Measurements from ENCODE around the gene SLC17A7. TPM values are rescaled to one million over a fixed set of nuclear protein-coding genes. Genes with fewer than 3 reads are reported as not detected.

Gene SLC17A7
- total and polyA plus RNA-seq, 2 of the 8 experiments (the other 6 are each of a cell fraction or from before 2014, with no cell fraction given): 2.7 to 3.0 TPM

DNA sequence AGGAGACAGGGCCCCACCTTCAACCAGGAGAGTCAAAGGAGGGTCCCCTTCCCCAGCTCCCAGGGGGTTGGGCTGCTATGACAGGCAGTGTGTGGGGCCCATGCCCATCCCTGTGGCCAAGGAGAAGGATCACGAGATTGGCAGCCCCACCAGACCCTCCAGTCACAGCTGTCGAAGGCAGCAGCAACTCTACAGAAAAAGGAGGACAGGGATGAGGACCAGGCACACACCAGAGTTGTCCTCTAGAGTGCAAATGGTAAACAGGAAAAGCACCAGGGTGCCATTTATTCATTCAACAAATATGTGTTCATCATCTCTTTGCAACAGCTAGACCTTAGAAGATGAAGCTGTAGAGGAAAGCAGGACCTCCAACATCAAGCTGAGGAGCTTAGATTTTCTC is 22.2 kb downstream of the SLC17A7 start (continued):
- TF ChIP-seq, protein P1, sequence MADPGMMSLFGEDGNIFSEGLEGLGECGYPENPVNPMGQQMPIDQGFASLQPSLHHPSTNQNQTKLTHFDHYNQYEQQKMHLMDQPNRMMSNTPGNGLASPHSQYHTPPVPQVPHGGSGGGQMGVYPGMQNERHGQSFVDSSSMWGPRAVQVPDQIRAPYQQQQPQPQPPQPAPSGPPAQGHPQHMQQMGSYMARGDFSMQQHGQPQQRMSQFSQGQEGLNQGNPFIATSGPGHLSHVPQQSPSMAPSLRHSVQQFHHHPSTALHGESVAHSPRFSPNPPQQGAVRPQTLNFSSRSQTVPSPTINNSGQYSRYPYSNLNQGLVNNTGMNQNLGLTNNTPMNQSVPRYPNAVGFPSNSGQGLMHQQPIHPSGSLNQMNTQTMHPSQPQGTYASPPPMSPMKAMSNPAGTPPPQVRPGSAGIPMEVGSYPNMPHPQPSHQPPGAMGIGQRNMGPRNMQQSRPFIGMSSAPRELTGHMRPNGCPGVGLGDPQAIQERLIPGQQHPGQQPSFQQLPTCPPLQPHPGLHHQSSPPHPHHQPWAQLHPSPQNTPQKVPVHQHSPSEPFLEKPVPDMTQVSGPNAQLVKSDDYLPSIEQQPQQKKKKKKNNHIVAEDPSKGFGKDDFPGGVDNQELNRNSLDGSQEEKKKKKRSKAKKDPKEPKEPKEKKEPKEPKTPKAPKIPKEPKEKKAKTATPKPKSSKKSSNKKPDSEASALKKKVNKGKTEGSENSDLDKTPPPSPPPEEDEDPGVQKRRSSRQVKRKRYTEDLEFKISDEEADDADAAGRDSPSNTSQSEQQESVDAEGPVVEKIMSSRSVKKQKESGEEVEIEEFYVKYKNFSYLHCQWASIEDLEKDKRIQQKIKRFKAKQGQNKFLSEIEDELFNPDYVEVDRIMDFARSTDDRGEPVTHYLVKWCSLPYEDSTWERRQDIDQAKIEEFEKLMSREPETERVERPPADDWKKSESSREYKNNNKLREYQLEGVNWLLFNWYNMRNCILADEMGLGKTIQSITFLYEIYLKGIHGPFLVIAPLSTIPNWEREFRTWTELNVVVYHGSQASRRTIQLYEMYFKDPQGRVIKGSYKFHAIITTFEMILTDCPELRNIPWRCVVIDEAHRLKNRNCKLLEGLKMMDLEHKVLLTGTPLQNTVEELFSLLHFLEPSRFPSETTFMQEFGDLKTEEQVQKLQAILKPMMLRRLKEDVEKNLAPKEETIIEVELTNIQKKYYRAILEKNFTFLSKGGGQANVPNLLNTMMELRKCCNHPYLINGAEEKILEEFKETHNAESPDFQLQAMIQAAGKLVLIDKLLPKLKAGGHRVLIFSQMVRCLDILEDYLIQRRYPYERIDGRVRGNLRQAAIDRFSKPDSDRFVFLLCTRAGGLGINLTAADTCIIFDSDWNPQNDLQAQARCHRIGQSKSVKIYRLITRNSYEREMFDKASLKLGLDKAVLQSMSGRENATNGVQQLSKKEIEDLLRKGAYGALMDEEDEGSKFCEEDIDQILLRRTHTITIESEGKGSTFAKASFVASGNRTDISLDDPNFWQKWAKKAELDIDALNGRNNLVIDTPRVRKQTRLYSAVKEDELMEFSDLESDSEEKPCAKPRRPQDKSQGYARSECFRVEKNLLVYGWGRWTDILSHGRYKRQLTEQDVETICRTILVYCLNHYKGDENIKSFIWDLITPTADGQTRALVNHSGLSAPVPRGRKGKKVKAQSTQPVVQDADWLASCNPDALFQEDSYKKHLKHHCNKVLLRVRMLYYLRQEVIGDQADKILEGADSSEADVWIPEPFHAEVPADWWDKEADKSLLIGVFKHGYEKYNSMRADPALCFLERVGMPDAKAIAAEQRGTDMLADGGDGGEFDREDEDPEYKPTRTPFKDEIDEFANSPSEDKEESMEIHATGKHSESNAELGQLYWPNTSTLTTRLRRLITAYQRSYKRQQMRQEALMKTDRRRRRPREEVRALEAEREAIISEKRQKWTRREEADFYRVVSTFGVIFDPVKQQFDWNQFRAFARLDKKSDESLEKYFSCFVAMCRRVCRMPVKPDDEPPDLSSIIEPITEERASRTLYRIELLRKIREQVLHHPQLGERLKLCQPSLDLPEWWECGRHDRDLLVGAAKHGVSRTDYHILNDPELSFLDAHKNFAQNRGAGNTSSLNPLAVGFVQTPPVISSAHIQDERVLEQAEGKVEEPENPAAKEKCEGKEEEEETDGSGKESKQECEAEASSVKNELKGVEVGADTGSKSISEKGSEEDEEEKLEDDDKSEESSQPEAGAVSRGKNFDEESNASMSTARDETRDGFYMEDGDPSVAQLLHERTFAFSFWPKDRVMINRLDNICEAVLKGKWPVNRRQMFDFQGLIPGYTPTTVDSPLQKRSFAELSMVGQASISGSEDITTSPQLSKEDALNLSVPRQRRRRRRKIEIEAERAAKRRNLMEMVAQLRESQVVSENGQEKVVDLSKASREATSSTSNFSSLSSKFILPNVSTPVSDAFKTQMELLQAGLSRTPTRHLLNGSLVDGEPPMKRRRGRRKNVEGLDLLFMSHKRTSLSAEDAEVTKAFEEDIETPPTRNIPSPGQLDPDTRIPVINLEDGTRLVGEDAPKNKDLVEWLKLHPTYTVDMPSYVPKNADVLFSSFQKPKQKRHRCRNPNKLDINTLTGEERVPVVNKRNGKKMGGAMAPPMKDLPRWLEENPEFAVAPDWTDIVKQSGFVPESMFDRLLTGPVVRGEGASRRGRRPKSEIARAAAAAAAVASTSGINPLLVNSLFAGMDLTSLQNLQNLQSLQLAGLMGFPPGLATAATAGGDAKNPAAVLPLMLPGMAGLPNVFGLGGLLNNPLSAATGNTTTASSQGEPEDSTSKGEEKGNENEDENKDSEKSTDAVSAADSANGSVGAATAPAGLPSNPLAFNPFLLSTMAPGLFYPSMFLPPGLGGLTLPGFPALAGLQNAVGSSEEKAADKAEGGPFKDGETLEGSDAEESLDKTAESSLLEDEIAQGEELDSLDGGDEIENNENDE (IDR thresholded peaks at IDR 0.05; ENCODE audit: insufficient replicate concordance, low read length): no peak
- TF ChIP-seq RXRA (IDR thresholded peaks at IDR 0.05; ENCODE audit: insufficient read depth, low read depth, low read length) (no peak), CBX5 (IDR thresholded peaks at IDR 0.05; ENCODE audit: low read depth, low read length) (no peak), KDM4A (IDR thresholded peaks at IDR 0.05; ENCODE audit: low read depth, low read length, severe bottlenecking) (no peak), GTF2F1 (IDR thresholded peaks at IDR 0.05; ENCODE audit: borderline replicate concordance, low read depth, low read length) (no peak), TCF12 (IDR thresholded peaks at IDR 0.05; ENCODE audit: low read depth, low read length) (no peak), SUZ12 (IDR thresholded peaks at IDR 0.05; ENCODE audit: low read length) (no peak)
- TF ChIP-seq, protein P2, sequence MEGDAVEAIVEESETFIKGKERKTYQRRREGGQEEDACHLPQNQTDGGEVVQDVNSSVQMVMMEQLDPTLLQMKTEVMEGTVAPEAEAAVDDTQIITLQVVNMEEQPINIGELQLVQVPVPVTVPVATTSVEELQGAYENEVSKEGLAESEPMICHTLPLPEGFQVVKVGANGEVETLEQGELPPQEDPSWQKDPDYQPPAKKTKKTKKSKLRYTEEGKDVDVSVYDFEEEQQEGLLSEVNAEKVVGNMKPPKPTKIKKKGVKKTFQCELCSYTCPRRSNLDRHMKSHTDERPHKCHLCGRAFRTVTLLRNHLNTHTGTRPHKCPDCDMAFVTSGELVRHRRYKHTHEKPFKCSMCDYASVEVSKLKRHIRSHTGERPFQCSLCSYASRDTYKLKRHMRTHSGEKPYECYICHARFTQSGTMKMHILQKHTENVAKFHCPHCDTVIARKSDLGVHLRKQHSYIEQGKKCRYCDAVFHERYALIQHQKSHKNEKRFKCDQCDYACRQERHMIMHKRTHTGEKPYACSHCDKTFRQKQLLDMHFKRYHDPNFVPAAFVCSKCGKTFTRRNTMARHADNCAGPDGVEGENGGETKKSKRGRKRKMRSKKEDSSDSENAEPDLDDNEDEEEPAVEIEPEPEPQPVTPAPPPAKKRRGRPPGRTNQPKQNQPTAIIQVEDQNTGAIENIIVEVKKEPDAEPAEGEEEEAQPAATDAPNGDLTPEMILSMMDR (IDR thresholded peaks at IDR 0.05; ENCODE audit: control extremely low read depth in 1 of 3, insufficient read depth in 1 of 3, low read depth in 1 of 3, low read length in 3 of 3): no peak
